K562 (cell line): ENCODE results near the gene APIP. TPM values are rescaled to one million over a fixed set of nuclear protein-coding genes. Genes with fewer than 3 reads are reported as not detected.

ENCODE experiments used
- ATAC-seq: fragments of 200-7000 bp; cut with Tn5 transposase; 3 replicates; pipeline ENCODE4 v1.9.1; 2020; ENCODE audit warnings: moderate library complexity
- BruUV-seq: library from RNA; stranded (reverse); fragments of 400-500 nt; replicated peaks from 2 replicates; lab custom pipeline; 2021; lab: Mats Ljungman, UMichigan
- CTCF ChIA-PET: fragments of 300-600 bp; formaldehyde crosslinking; extraction: SDS; loops from one replicate; lab custom pipeline; 2021; ENCODE audit warnings: low intra/inter-chr PET ratio; lab: Yijun Ruan, JAX
- POLR2A ChIA-PET: fragments of 300-600, 350-650 bp; sonication (Branson Sonifier 250); formaldehyde crosslinking; extraction: SDS; loops from one replicate; lab custom pipeline; 2021; ENCODE audit warnings: antibody characterized with exemption, inconsistent platforms; lab: Yijun Ruan, JAX
- DNase-seq, 4 experiments: peaks; one replicate each; pipeline versions ENCODE4 v3.0.0 to v3.0.0-alpha.2; 2011 to 2018; ENCODE audit warnings: low spot score in 3 of 4, mixed read lengths in 3 of 4; ENCODE audit errors: extremely low read depth in 1 of 4
- FAIRE-seq: peaks from 2 replicates; lab custom pipeline; 2011; peaks lifted over from hg19 to GRCh38; lab: Jason Lieb, UNC
- H2AFZ ChIP-seq: 2 replicates; pipeline ENCODE4 v1.6.0; 2011; ENCODE audit warnings: low read depth, low read length, control low read depth, inconsistent platforms
- H3K27ac ChIP-seq: fragments of 200-600 bp; 3 replicates; pipeline ENCODE4 v1.8.0; 2011; ENCODE audit warnings: low read depth, mild to moderate bottlenecking, control low read depth, inconsistent platforms, low read length, moderate library complexity, mixed read lengths; ENCODE audit errors: extremely low read depth
- H3K27me3 ChIP-seq, 2 experiments: fragments of 300-600 bp in 1 of 2; 2 replicates in 1 of 2; 3 replicates in 1 of 2; pipeline versions ENCODE4 v1.6.0 to v1.8.0; 2011; ENCODE audit warnings: inconsistent platforms in 2 of 2, low read length in 2 of 2, mild to moderate bottlenecking in 1 of 2, mixed read lengths in 1 of 2, moderate library complexity in 1 of 2; ENCODE audit not compliant: control insufficient read depth in 2 of 2, insufficient read depth in 2 of 2
- H3K36me3 ChIP-seq: fragments of 300-600 bp; 3 replicates; pipeline ENCODE4 v1.8.0; 2011; ENCODE audit warnings: mild to moderate bottlenecking, low read length, inconsistent platforms; ENCODE audit not compliant: control insufficient read depth, insufficient read depth
- H3K4me1 ChIP-seq, 2 experiments: fragments of 200-600 bp in 1 of 2; replicated peaks in 1 of 2; 2 replicates in 1 of 2; 3 replicates in 1 of 2; pipeline versions ENCODE4 v1.5.1 to v1.8.0; 2011; ENCODE audit warnings: inconsistent platforms in 2 of 2, low read length in 2 of 2, mild to moderate bottlenecking in 1 of 2, mixed read lengths in 1 of 2, moderate library complexity in 1 of 2; ENCODE audit not compliant: control insufficient read depth in 2 of 2, insufficient read depth in 2 of 2
- H3K4me2 ChIP-seq: 2 replicates; pipeline ENCODE4 v1.6.1; 2011; ENCODE audit warnings: low read length, control low read depth, inconsistent platforms, mixed read lengths; ENCODE audit not compliant: insufficient read depth
- H3K4me3 ChIP-seq: fragments of 200-600 bp; sonication (generic), shearing (Covaris generic); 2 replicates; pipeline ENCODE4 v1.5.1; 2016; ENCODE audit warnings: control low read depth, inconsistent platforms
- H3K79me2 ChIP-seq: fragments of 200-600 bp; 3 replicates; pipeline ENCODE4 v1.8.0; 2011; ENCODE audit warnings: low read length, inconsistent platforms; ENCODE audit not compliant: control insufficient read depth, insufficient read depth
- H3K9ac ChIP-seq, 2 experiments: 2 replicates each; pipeline versions ENCODE4 v1.6.0 to v1.6.1; 2011; ENCODE audit warnings: low read depth in 2 of 2, low read length in 2 of 2, control low read depth in 1 of 2, inconsistent platforms in 1 of 2, mild to moderate bottlenecking in 1 of 2, mixed read lengths in 1 of 2; ENCODE audit not compliant: insufficient read depth in 1 of 2
- H3K9me1 ChIP-seq: one replicate; pipeline ENCODE4 v1.6.0; 2011; ENCODE audit warnings: inconsistent platforms, mild to moderate bottlenecking, low read length, moderate library complexity; ENCODE audit not compliant: control insufficient read depth, insufficient read depth
- H3K9me3 ChIP-seq: replicated peaks from 2 replicates; pipeline ENCODE4 v1.5.1; 2011; ENCODE audit warnings: low read depth, low read length, inconsistent platforms; ENCODE audit not compliant: control insufficient read depth, insufficient read depth
- H4K20me1 ChIP-seq: replicated peaks from 2 replicates; pipeline ENCODE4 v1.6.1; 2011; ENCODE audit warnings: low read length, inconsistent platforms, mixed read lengths; ENCODE audit not compliant: control insufficient read depth, insufficient read depth
- CEBPB ChIP-seq: fragments of 450-650 bp; IDR thresholded peaks from 2 replicates; pipeline ENCODE4 v1.6.1; 2016; ENCODE audit warnings: missing genetic modification characterization, missing compliant biosample characterization
- CEBPG ChIP-seq, 3 experiments: fragments of 200-800 bp in 1 of 3; sonication (Bioruptor generic) in 1 of 3; sonication (generic) in 1 of 3; formaldehyde crosslinking in 1 of 3; IDR thresholded peaks in 2 of 3; conservative IDR thresholded peaks in 1 of 3; 2 replicates each; pipeline versions ENCODE4 v1.6.1 to v1.8.0; 2016 to 2022; ENCODE audit warnings: missing compliant biosample characterization in 2 of 3, missing genetic modification characterization in 2 of 3, mild to moderate bottlenecking in 1 of 3, missing genetic modification reagents in 1 of 3
- POLR3A ChIP-seq: IDR thresholded peaks from 2 replicates; pipeline ENCODE4 v1.6.1; 2011; ENCODE audit warnings: borderline replicate concordance, mild to moderate bottlenecking, moderate library complexity; ENCODE audit not compliant: insufficient read length, insufficient read depth; ENCODE audit errors: extremely low read depth
- RBM25 ChIP-seq: fragments of 200-400 bp; formaldehyde crosslinking; IDR thresholded peaks from 2 replicates; pipeline ENCODE4 v1.6.1; 2018; ENCODE audit warnings: low read length, low read depth, moderate library complexity; ENCODE audit not compliant: severe bottlenecking
- TFE3 ChIP-seq: fragments of 450-650 bp; formaldehyde crosslinking; IDR thresholded peaks from 2 replicates; pipeline ENCODE4 v1.4.0; 2020; ENCODE audit warnings: mild to moderate bottlenecking, mixed read lengths
- WGBS: fragments of 100-300 bp; shearing (Covaris generic); methylation state at CpG from one replicate; pipeline ENCODE4 v1.1.6; 2016; ENCODE audit warnings: low coverage, mixed read lengths; ENCODE audit not compliant: insufficient coverage; ENCODE audit errors: missing lambda C conversion rate; 5-methylcytosine and 5-hydroxymethylcytosine counted together
- in situ Hi-C: fragments of 300-500 bp; cut with MboI; formaldehyde crosslinking; loops from 4 replicates; pipeline ENCODE4 v1.15.0; 2018; ENCODE audit warnings: inconsistent platforms, mixed read lengths
- intact Hi-C: fragments of 100-400 bp; cut with micrococcal nuclease; formaldehyde crosslinking; loops from 2 replicates; pipeline ENCODE4 v1.14.2; 2022
- polyA plus RNA-seq, 8 experiments: library from polyadenylated mRNA; depleted of rRNA in 4 of 8; stranded (reverse) in 5 of 8; unstranded in 3 of 8; fragments of >200 nt; fragmentation: Nextera tagmentation in 2 of 8; fragmentation: Illumina TruSeq in 1 of 8; extraction: Ambion mirVana in 2 of 8; extraction: Trizol in 1 of 8; gene quantifications; 2 replicates each; pipeline versions ENCODE4 v1.2.1 to v1.2.3, GENCODE V29; 2011 to 2014; ENCODE audit warnings: inconsistent platforms in 1 of 8, missing spikeins in 1 of 8
- total RNA-seq, 7 experiments: library from RNA; depleted of rRNA in 6 of 7; stranded (reverse); fragments of >200 nt in 6 of 7; fragmentation: Illumina TruSeq in 2 of 7; extraction: Trizol in 2 of 7; gene quantifications; 2 replicates each; pipeline versions ENCODE4 v1.2.1 to v1.2.3, GENCODE V29; 2011 to 2021; ENCODE audit warnings: low replicate concordance in 1 of 7
- TF ChIP-seq, protein P1 (sequence below): fragments of 250-450 bp; sonication (Bioruptor Pico); IDR thresholded peaks from 2 replicates; pipeline ENCODE4 v1.9.0; 2021; ENCODE audit warnings: mild to moderate bottlenecking

APIP gene
- total and polyA plus RNA-seq, 9 of the 15 experiments (the other 6 are each of a cell fraction or from before 2014, with no cell fraction given), result 63.7 to 110 (median 82.8) TPM

- no peak for ATAC-seq
- Histone ChIP-seq H3K36me3 (peaks cover 14% of the 10 kb centered on the region; the same call in 1 of the 3 replicates), H3K4me3 (no peak overlapping the region), H3K27me3 (no peaks in the 10 kb centered on the region), H4K20me1 (no peaks in the 10 kb centered on the region), H3K27ac (no peak overlapping the region), H3K9ac (no peak overlapping the region), H3K79me2 (no peaks in the 10 kb centered on the region), H3K4me2 (no peak overlapping the region), H3K4me1 (no peaks in the 10 kb centered on the region), H3K9me3 (no peaks in the 10 kb centered on the region), H3K9me1 (no peaks in the 10 kb centered on the region), H2AFZ (no peak overlapping the region)
- no peak for DNase-seq
- CTCF ChIA-PET, result interaction anchor here (0.6 kb wide), 1 partner anchor 27 kb away, joined by 3 read pairs; no protein-coding TSS in a partner anchor
- TF ChIP-seq CEBPB (tag) (peak; percentile 57), CEBPG (CRISPR knock-in tag; IDR thresholded peaks at IDR 0.05) (no peak), CEBPG (tag; conservative IDR thresholded peaks at IDR 0.05 in 1 of 2, IDR thresholded peaks at IDR 0.05 in 1 of 2) (peak in 1 of 2 experiments; percentile 32; a peak in 1 of 4 replicates)
- TF ChIP-seq, protein P1, sequence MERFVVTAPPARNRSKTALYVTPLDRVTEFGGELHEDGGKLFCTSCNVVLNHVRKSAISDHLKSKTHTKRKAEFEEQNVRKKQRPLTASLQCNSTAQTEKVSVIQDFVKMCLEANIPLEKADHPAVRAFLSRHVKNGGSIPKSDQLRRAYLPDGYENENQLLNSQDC, result no peak
- WGBS, result 93% methylated on average over 1 of the region's 1 CpG
- intact Hi-C loops, result no loop called here
- no peak for FAIRE-seq
- POLR2A ChIA-PET, result no interaction called here
- in situ Hi-C loops, result no loop called here
- BruUV-seq, result no TSS peak
Observed at GRCh38 chr11:34959770-34960169, 43.6 kb upstream of the APIP start.

- no TSS peak for BruUV-seq
- H3K9me1 ChIP-seq, result no peaks in the 10 kb centered on the region
- no peak overlapping the region for H3K4me3 ChIP-seq
- 94% methylated on average over 3 of the region's 3 CpGs for WGBS
- H4K20me1 ChIP-seq, result no peaks in the 10 kb centered on the region
- in situ Hi-C loops (no loop called here), intact Hi-C loops (no loop called here)
- peaks cover 13% of the 10 kb centered on the region; the same call in 1 of the 3 replicates for H3K36me3 ChIP-seq
- ATAC-seq (no peak), DNase-seq (no peak), FAIRE-seq (no peak)
- POLR2A ChIA-PET, result no interaction called here
- CTCF ChIA-PET, result no interaction called here
- no peak overlapping the region for H2AFZ ChIP-seq
- H3K27ac ChIP-seq, result no peak overlapping the region
- H3K4me2 ChIP-seq, result no peak overlapping the region
- no peaks in the 10 kb centered on the region for H3K27me3 ChIP-seq
- no peaks in the 10 kb centered on the region for H3K9me3 ChIP-seq
- no peak overlapping the region for H3K9ac ChIP-seq
- no peaks in the 10 kb centered on the region for H3K4me1 ChIP-seq
- H3K79me2 ChIP-seq, result no peaks in the 10 kb centered on the region
- no peak for TF ChIP-seq POLR3A
- no peak for TF ChIP-seq TFE3 (CRISPR knock-in tag)
- no peak for TF ChIP-seq RBM25
Observed at GRCh38 chr11:34957606-34958005, 41.4 kb upstream of the APIP start.
